Bronchial epithelial cell (primary cell): ENCODE measurements around the gene IKBIP. TPM values are rescaled to one million over a fixed set of nuclear protein-coding genes. Genes with fewer than 3 reads are reported as not detected.

ENCODE experiments used
- DNase-seq: peaks from one replicate; pipeline ENCODE4 v3.0.0-alpha.2; 2010; ENCODE audit warnings: low read depth
- FAIRE-seq: peaks from 2 replicates; lab custom pipeline; 2011; peaks lifted over from hg19 to GRCh38; lab: Jason Lieb, UNC
- H3K27me3 ChIP-seq: 2 replicates; pipeline ENCODE4 v1.5.1; 2011; ENCODE audit warnings: low read length; ENCODE audit not compliant: control insufficient read depth, insufficient read depth
- H3K36me3 ChIP-seq: 2 replicates; pipeline ENCODE4 v1.5.1; 2011; ENCODE audit warnings: low read length; ENCODE audit not compliant: control insufficient read depth, insufficient read depth
- H3K4me3 ChIP-seq: 2 replicates; pipeline ENCODE4 v1.5.1; 2011; ENCODE audit warnings: mild to moderate bottlenecking, low read depth, low read length, control low read depth
- total RNA-seq: library from RNA; depleted of rRNA; stranded (reverse); fragments of >200 nt; gene quantifications from 2 replicates; pipeline ENCODE4 v1.2.1, GENCODE V29; 2014
- TF ChIP-seq, protein P1 (sequence below): IDR thresholded peaks from 2 replicates; pipeline ENCODE4 v1.5.1; 2011; ENCODE audit warnings: mild to moderate bottlenecking, moderate library complexity, low read length, control low read depth, inconsistent platforms; ENCODE audit not compliant: insufficient read depth, severe bottlenecking

IKBIP gene
- total RNA-seq, 1 donor from 2014 or later: 10.0 TPM

DNA sequence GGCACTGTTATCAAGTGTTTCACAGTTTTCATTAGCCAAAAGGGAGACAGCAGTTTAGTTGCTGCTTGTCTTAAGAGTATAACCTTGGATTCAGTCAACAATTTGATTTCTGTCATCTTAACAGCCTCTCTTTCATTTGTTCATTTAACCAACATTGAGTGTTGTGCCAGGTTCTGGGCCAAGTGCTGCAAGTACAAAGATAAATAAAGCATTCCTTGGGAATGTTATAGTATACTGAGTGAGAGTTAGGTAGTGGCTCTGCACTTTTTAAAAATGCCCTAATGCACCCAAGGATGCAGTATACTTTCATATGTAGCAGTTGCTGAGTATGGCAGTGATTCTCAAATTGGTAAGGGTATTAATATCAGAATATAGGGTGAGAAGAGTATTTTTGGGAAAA lies 15.9 kb upstream of the IKBIP start:
- FAIRE-seq: no peak
- H3K36me3 ChIP-seq: peaks cover 10% of the 10 kb centered on the region

DNA sequence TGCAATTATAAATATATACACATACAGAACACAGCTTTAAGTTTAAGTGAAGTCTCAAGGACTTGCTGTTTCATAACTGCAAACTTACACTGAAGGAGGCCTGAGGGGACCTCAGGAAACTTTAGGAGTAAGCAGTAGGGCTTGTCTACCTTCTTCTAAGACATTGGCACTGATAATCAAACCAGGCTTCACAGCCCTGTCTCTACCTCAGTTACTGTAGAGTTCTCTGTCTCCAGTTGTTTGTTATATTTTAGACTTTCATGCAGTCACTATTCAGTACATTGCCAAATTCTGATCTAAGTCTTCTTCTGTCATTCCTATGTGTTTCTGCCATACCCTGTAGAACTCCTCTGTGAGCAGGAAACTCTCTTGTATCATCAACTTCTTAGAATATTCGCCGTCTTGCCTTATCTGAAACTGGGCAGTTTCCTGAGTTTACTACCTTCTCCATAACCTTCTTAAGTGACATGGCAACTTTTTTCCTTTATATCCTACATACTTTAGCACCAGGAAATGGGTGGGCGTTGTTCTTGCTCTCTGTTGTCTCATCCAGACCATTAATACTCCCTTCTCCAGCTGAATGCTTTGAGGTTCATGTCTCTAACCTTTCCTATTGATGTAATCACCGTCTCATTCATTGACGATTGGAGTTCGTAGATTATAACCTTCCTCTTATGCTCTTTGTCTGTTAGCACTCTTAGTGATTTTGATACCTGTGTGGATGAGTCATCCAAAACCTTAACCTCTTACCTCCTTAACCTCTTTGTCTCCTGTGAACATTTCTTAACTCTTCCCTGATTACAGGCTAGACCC lies 11.9 kb upstream of the IKBIP start:
- no peak for FAIRE-seq
- Histone ChIP-seq H3K4me3 (no peak overlapping the region), H3K36me3 (peaks cover 7% of the 10 kb centered on the region)

More for the DNA sequence above, 15.9 kb upstream of the IKBIP start:
- H3K4me3 ChIP-seq: no peak overlapping the region
- TF ChIP-seq, protein P1, sequence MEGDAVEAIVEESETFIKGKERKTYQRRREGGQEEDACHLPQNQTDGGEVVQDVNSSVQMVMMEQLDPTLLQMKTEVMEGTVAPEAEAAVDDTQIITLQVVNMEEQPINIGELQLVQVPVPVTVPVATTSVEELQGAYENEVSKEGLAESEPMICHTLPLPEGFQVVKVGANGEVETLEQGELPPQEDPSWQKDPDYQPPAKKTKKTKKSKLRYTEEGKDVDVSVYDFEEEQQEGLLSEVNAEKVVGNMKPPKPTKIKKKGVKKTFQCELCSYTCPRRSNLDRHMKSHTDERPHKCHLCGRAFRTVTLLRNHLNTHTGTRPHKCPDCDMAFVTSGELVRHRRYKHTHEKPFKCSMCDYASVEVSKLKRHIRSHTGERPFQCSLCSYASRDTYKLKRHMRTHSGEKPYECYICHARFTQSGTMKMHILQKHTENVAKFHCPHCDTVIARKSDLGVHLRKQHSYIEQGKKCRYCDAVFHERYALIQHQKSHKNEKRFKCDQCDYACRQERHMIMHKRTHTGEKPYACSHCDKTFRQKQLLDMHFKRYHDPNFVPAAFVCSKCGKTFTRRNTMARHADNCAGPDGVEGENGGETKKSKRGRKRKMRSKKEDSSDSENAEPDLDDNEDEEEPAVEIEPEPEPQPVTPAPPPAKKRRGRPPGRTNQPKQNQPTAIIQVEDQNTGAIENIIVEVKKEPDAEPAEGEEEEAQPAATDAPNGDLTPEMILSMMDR: no peak
- no peaks in the 10 kb centered on the region for H3K27me3 ChIP-seq
- DNase-seq: no peak

GRCh38 chr12:98653866-98654493 lies 9.4 kb upstream of the IKBIP start:
- no peaks in the 10 kb centered on the region for H3K27me3 ChIP-seq
- DNase-seq: peak; percentile 50
- no peak overlapping the region for H3K4me3 ChIP-seq
- no peak for FAIRE-seq
- TF ChIP-seq, protein P1: peak; percentile 42
- H3K36me3 ChIP-seq: peaks cover 3% of the 10 kb centered on the region

More for the DNA sequence above, 11.9 kb upstream of the IKBIP start:
- H3K27me3 ChIP-seq: no peaks in the 10 kb centered on the region
- TF ChIP-seq, protein P1: no peak
- DNase-seq: peak; percentile 60

- peaks cover 2% of the 10 kb centered on the region for H3K36me3 ChIP-seq
- no peak overlapping the region for H3K4me3 ChIP-seq
- FAIRE-seq: no peak
- DNase-seq: peak; percentile 9
- TF ChIP-seq, protein P1: no peak
- H3K27me3 ChIP-seq: no peaks in the 10 kb centered on the region
These were observed 6.7 kb upstream of the IKBIP start for GRCh38 chr12:98651328-98651727.

DNA sequence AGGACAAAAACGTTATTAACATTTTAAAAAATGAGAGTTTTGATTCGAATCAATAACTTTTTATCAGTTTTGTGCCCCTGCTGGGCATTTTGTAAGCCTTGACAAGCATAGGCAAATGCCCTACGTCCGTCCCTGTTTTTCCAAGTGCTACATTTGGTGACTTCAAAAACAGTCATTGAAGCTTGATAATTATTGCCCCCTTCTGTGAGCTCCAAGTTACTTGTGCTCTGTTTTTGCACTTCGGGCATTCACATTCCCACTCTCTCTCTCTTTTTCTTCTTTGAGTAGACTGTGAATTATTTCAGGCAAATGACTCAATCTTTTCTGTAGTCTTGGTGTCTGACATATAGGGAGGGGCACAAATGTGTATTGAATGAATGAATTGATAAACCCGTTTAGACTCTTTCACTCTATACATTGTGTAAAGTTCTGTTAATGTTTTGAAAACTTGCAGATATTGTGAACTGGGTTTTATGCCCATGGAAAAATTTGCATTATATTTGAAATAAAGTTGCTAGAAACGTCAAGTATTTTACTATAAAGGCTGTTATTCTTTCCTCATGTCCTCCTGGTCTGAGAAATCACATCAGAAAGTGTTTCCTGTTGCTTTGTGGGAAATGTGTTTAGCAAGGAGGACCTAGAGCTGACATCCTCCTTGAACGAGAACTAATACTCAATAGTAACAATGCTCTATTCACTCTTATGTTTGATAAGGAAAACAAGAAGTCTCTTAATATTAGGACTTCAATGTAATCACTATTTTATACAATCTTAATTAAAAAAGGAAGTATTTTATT lies 1.9 kb upstream of the IKBIP start:
- Histone ChIP-seq H3K36me3 (peaks cover 2% of the 10 kb centered on the region), H3K4me3 (peak overlapping the region; percentile 95), H3K27me3 (no peaks in the 10 kb centered on the region)
- DNase-seq: peak; percentile 64
- TF ChIP-seq, protein P1: peak; percentile 17
- no peak for FAIRE-seq
